HT-29 (cell line): ENCODE data around the gene CIB1. TPM values are rescaled to one million over a fixed set of nuclear protein-coding genes. Genes with fewer than 3 reads are reported as not detected.

ENCODE experiments used
- DNase-seq: peaks from one replicate; pipeline ENCODE4 v3.0.0-alpha.2; 2015; ENCODE audit warnings: low spot score
- total RNA-seq: library from RNA; depleted of rRNA; stranded (reverse); fragments of >200 nt; shearing (Covaris generic); gene quantifications from 2 replicates; pipeline ENCODE4 v1.2.3, GENCODE V29; 2014

CIB1 gene
- total RNA-seq, 1 experiment from 2014 or later: 178 TPM

- no peak for DNase-seq
Measured at GRCh38 chr15:90241343-90242192, 7.8 kb upstream of the CIB1 start.

GRCh38 chr15:90240856-90241255 is 7.1 kb upstream of the CIB1 start:
- no peak for DNase-seq

GRCh38 chr15:90239371-90239770 is 5.6 kb upstream of the CIB1 start:
- DNase-seq: no peak

- peak; percentile 68 for DNase-seq
Measured at GRCh38 chr15:90234096-90234988, 601 bp upstream of the CIB1 start, which contains the start of gene GDPGP1. TSS of gene GDPGP1 (plus strand) at chr15:90234209. CDS start at chr15:90240909, 6,700 bp downstream.

GRCh38 chr15:90232941-90233386 is 777 bp downstream of the CIB1 start:
- DNase-seq: no peak

- DNase-seq: peak; percentile 33
Measured at GRCh38 chr15:90232196-90232595, 1.5 kb downstream of the CIB1 start.

GRCh38 chr15:90231028-90232017 is 2.4 kb downstream of the CIB1 start:
- no peak for DNase-seq

GRCh38 chr15:90230610-90231009 is 3.1 kb downstream of the CIB1 start:
- no peak for DNase-seq

GRCh38 chr15:90230071-90230494 is 3.7 kb downstream of the CIB1 start:
- DNase-seq: peak; percentile 54

- no peak for DNase-seq
Measured at GRCh38 chr15:90228960-90229359, 4.8 kb downstream of the CIB1 start.

GRCh38 chr15:90227816-90228772 is 5.6 kb downstream of the CIB1 start:
- DNase-seq: no peak

GRCh38 chr15:90227336-90227735 is 6.4 kb downstream of the CIB1 start:
- DNase-seq: no peak

GRCh38 chr15:90225504-90226234 is 8.1 kb downstream of the CIB1 start:
- no peak for DNase-seq

- DNase-seq: no peak
Measured at GRCh38 chr15:90225047-90225446, 8.7 kb downstream of the CIB1 start.

GRCh38 chr15:90223441-90224165 is 10.1 kb downstream of the CIB1 start:
- DNase-seq: no peak

GRCh38 chr15:90222547-90222946 is 11.2 kb downstream of the CIB1 start:
- DNase-seq: no peak

- DNase-seq: peak; percentile 86
Measured at GRCh38 chr15:90221246-90221900, 12.4 kb downstream of the CIB1 start.
